Lung (tissue), 12 donors: ENCODE results near the gene SPON1. TPM values are rescaled to one million over a fixed set of nuclear protein-coding genes. Genes with fewer than 3 reads are reported as not detected.
A peak's percentile ranks its signal among the peaks of the same experiment; 100 is the strongest.

Experiments
- ATAC-seq: fragments of 200-7000 bp; cut with Tn5 transposase; one replicate; pipeline ENCODE4 v1.9.1; 2020; ENCODE audit warnings: moderate number of reproducible peaks; ENCODE audit not compliant: insufficient read depth, low FRiP score
- DNase-seq, 3 donors: peaks; one replicate each; pipeline ENCODE4 v3.0.0-alpha.2; 2013 to 2017
- H3K27ac ChIP-seq, 2 donors: one replicate each; pipeline ENCODE4 v1.5.1; 2013; ENCODE audit warnings: mild to moderate bottlenecking in 2 of 2, moderate library complexity in 2 of 2, control low read depth in 1 of 2, inconsistent platforms in 1 of 2, low read depth in 1 of 2, low read length in 1 of 2
- H3K27me3 ChIP-seq, 3 donors: one replicate each; pipeline ENCODE4 v1.5.1; 2013; ENCODE audit warnings: low read length in 2 of 3; ENCODE audit not compliant: control insufficient read depth in 3 of 3, insufficient read depth in 3 of 3
- H3K36me3 ChIP-seq, 4 donors: one replicate each; pipeline ENCODE4 v1.5.1; 2013; ENCODE audit warnings: low read length in 4 of 4, mild to moderate bottlenecking in 1 of 4, moderate library complexity in 1 of 4; ENCODE audit not compliant: control insufficient read depth in 4 of 4, insufficient read depth in 4 of 4
- H3K4me1 ChIP-seq, 5 donors: one replicate each; pipeline ENCODE4 v1.5.1; 2013; ENCODE audit warnings: low read length in 5 of 5, mild to moderate bottlenecking in 2 of 5, moderate library complexity in 1 of 5; ENCODE audit not compliant: control insufficient read depth in 5 of 5, insufficient read depth in 5 of 5
- H3K4me3 ChIP-seq: one replicate; pipeline ENCODE4 v1.5.1; 2013; ENCODE audit warnings: mild to moderate bottlenecking, control low read depth, moderate library complexity
- H3K9ac ChIP-seq, 2 donors: one replicate each; pipeline ENCODE4 v1.5.1; 2013; ENCODE audit warnings: low read length in 2 of 2, control low read depth in 1 of 2; ENCODE audit not compliant: insufficient read depth in 1 of 2
- H3K9me3 ChIP-seq, 4 donors: one replicate each; pipeline ENCODE4 v1.5.1; 2013; ENCODE audit warnings: low read length in 3 of 4, mild to moderate bottlenecking in 1 of 4, moderate library complexity in 1 of 4; ENCODE audit not compliant: control insufficient read depth in 4 of 4, insufficient read depth in 3 of 4
- CTCF ChIP-seq: IDR thresholded peaks from 2 replicates; pipeline ENCODE4 v1.5.1; 2012; ENCODE audit warnings: mild to moderate bottlenecking; ENCODE audit errors: control extremely low read depth, extremely low read depth
- WGBS, 2 donors: extraction: QIAGEN DNeasy Blood & Tissue Kit; methylation state at CpG; one replicate each; pipeline ENCODE4 v1.1.7; 2013; 5-methylcytosine and 5-hydroxymethylcytosine counted together
- polyA plus RNA-seq, 2 donors: library from polyadenylated mRNA; stranded (reverse); fragments of 200-250 nt; gene quantifications; one replicate each; pipeline ENCODE4 v1.2.1, GENCODE V29; 2013
- total RNA-seq, 2 donors: library from RNA; depleted of rRNA in 1 of 2; stranded (reverse); fragments of >200 nt in 1 of 2; gene quantifications; one replicate each; pipeline ENCODE4 v1.2.1, GENCODE V29; 2014 to 2021
- donor health status: control.
- donor health status: control.
- donor health status: Bipolar disorder and iron deficiency.
- donor health status: healthy.
- donor health status: DM: yes; HTN: yes; CAD: no.

The SPON1 gene
- total and polyA plus RNA-seq, 4 donors = 8.4 to 98.6 (median 59.9) TPM

- H3K4me1 ChIP-seq = peaks cover 0 to 18% (median 0%) of the 10 kb centered on the region in 5 donors
- H3K4me3 ChIP-seq = no peak overlapping the region
- H3K27ac ChIP-seq = no peak overlapping the region
- no peaks in the 10 kb centered on the region for H3K27me3 ChIP-seq
- H3K9me3 ChIP-seq = no peaks in the 10 kb centered on the region
- no peaks in the 10 kb centered on the region for H3K36me3 ChIP-seq
- TF ChIP-seq CTCF = no peak
- ATAC-seq (no peak), DNase-seq (no peak)
- no peak overlapping the region for H3K9ac ChIP-seq
- WGBS, 2 donors = 30 to 88% methylated on average over 1 of the region's 1 CpG
Measured at GRCh38 chr11:14114269-14114668, 151.7 kb downstream of the SPON1 start.

GRCh38 chr11:14114786-14115185 is 152.3 kb downstream of the SPON1 start:
- H3K36me3 ChIP-seq = no peaks in the 10 kb centered on the region
- peaks cover 0 to 18% (median 0%) of the 10 kb centered on the region in 5 donors for H3K4me1 ChIP-seq
- no peak for TF ChIP-seq CTCF
- WGBS, 2 donors = 82 to 96% methylated on average over 2 of the region's 2 CpGs
- H3K27me3 ChIP-seq = no peaks in the 10 kb centered on the region
- H3K4me3 ChIP-seq = no peak overlapping the region
- H3K9ac ChIP-seq = no peak overlapping the region
- no peak overlapping the region for H3K27ac ChIP-seq
- no peaks in the 10 kb centered on the region for H3K9me3 ChIP-seq
- DNase-seq (no peak), ATAC-seq (no peak)

- Histone ChIP-seq H3K9ac (no peak overlapping the region), H3K36me3 (no peaks in the 10 kb centered on the region), H3K4me1 (peaks cover 0 to 8% (median 0%) of the 10 kb centered on the region in 5 donors), H3K27me3 (no peaks in the 10 kb centered on the region), H3K4me3 (no peak overlapping the region), H3K27ac (no peak overlapping the region), H3K9me3 (peaks cover 0 to 2% (median 0%) of the 10 kb centered on the region in 4 donors)
- DNase-seq = no peak
- TF ChIP-seq CTCF = no peak
- WGBS, 2 donors = 49 to 67% methylated on average over 1 of the region's 1 CpG
- no peak for ATAC-seq
Measured at GRCh38 chr11:14117632-14118031, 155.1 kb downstream of the SPON1 start.

- no peaks in the 10 kb centered on the region for H3K27me3 ChIP-seq
- TF ChIP-seq CTCF = no peak
- 0% methylated on average over 1 of the region's 1 CpG for WGBS, 2 donors
Measured at GRCh38 chr11:14118072-14118471, 155.5 kb downstream of the SPON1 start.

More at GRCh38 chr11:14118072-14118471, 155.5 kb downstream of the SPON1 start:
- Histone ChIP-seq H3K4me3 (no peak overlapping the region), H3K36me3 (peaks cover 0 to 3% (median 1%) of the 10 kb centered on the region in 4 donors), H3K9me3 (peaks cover 0 to 2% (median 0%) of the 10 kb centered on the region in 4 donors), H3K9ac (no peak overlapping the region), H3K4me1 (peaks cover 0 to 8% (median 0%) of the 10 kb centered on the region in 5 donors), H3K27ac (no peak overlapping the region)
- ATAC-seq (no peak), DNase-seq (peak in 1 of 3 donors; percentile 42)
